8988T (cell line): Measurements from ENCODE around the gene B3GALT5.
"Not testable (repeated sequence)": the region's sequence is repeated elsewhere in the genome, so short reads cannot be mapped to it uniquely, and the experiment has no call there.

Source experiments
- DNase-seq: peaks from one replicate; pipeline ENCODE4 v3.0.0; 2011

Gene B3GALT5, protein sequence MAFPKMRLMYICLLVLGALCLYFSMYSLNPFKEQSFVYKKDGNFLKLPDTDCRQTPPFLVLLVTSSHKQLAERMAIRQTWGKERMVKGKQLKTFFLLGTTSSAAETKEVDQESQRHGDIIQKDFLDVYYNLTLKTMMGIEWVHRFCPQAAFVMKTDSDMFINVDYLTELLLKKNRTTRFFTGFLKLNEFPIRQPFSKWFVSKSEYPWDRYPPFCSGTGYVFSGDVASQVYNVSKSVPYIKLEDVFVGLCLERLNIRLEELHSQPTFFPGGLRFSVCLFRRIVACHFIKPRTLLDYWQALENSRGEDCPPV

DNA sequence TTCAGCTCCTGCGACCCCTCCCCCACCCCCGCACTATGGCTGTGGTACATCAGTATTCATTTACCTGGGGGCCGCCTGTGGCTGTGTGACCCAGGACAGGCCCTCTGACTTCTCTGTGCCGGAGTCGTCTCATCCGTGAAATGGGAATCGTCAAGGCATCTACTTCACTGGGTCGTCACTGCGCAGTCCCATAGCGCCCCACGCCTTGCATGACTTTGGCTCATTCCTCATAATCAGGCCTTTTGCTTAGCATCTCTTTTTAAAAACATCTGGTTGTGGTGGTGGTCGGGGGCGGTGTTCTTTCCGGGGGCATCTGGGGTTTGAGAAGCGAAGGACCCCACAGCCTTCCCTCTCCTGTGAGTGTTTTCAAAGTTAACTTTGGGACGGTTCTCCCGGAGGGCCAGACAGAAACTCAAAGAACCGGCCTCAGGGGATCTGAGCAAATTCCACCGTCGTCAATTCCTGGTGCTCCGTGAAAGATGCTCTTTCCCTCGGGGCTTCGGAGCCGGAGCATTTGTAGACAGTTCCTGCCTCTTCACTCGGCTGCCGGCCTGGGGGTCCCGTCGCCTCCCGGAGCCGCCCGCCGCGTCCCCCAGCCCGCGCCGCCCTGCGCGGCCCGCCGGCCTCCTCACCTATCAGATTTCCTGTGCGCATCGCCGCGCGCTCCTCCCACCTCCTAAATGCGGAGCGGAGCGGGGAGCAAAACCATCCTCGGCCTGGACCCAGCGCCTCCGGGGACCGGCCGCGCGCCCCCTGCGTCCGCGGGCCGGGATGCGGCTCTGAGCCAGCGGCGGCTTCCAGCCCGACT is at the start of gene B3GALT5:
Gene B3GALT5, plus strand, starts transcription at position 708 of the 808 bp plus-strand sequence. CDS start 47,620 bp downstream, outside the sequence.
- peak; percentile 46 for DNase-seq

DNA sequence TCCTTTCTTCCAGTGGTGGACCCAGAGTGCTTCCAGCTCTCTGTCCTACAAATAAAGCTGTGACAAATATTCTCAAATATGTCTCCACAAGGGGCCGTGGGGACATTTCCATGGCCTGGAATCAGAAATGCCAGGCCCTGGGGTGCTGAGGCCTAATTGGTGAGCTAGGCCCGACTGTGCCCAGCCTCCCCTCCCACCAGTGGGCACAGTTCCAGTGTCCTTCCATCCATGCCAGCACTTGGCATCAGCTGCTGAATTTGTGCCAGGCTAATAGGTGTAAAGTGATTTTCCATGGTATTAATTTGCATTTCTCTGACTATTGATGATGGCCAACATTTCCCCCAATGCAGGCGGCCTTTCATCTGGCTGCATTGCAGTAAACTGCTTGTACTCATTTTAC is 48.5 kb upstream of the B3GALT5 start:
- DNase-seq = no peak

DNA sequence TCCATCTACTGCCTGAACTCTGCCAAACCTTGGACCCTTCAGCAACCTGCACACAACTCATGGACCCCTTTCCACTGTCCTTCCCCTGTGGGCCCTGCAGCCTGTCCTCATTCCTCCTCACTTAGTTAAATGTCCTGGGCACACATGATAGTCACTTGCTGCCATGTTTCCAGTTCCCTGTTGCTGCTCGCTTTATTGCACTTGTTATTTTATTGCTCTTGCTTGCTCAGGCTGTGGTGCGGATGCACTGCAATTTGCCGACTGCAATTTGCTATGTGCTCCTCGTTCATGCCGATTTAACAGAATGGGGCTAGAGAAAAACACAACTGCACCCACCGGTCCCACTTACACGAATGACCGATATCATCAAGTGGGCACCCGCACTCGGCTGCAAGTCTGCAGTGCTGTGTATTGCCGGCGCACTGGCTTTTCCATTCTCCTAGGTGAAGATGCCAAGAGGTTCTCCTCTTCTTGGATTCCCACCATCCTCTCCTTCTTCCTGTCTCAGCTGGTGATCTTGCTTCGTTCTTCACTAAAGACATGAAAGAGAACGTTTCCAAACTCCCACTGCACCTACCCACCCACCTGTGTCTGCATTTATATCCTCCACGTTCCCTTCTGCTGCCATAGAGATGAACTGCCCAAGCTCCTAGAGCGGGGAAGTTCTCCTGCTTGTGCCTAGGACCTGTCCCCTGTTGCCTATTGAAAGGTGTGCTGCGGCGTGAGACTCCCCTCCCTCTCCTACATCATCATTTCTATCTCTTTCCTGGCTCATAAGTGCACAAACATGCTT is 45.4 kb upstream of the B3GALT5 start:
- no peak for DNase-seq

DNA sequence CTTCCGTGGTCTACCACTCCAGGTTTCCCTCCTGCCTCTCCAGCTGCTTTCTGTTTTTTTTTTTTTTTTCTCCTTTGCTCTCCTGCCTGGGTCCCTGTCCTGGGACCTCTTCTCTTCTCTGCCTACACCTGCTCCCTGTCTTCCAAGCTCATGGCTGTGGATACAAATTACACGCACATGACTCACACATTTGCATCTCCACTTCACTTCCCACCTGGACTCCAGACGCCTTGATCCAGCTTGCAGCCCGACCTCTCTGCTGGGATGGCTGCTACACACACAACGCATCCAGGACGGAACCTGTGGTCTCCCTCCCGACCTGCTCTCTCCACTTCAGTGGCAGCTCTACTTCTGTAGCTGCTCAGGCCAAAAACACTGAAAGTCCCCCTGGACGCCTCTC is 44.4 kb upstream of the B3GALT5 start:
- no peak for DNase-seq

DNA sequence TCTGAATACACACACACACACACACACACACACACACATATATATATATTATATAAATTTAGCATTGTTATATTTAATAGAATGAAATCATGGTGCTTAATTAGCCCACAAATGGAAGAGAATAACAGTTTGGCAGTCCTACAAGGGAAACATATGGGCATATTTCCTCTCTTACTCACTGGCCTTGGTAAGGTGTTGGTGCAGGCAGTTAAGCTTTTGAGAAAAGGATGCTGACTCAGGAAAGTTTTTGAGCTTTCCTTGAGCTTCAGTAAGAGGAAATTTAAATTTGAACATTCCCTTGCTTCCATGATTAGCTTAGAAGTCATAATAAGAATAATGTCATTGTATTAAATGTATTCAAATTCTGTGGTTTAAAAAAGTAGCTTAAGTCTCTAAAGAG is 37.0 kb upstream of the B3GALT5 start:
- DNase-seq = no peak

DNA sequence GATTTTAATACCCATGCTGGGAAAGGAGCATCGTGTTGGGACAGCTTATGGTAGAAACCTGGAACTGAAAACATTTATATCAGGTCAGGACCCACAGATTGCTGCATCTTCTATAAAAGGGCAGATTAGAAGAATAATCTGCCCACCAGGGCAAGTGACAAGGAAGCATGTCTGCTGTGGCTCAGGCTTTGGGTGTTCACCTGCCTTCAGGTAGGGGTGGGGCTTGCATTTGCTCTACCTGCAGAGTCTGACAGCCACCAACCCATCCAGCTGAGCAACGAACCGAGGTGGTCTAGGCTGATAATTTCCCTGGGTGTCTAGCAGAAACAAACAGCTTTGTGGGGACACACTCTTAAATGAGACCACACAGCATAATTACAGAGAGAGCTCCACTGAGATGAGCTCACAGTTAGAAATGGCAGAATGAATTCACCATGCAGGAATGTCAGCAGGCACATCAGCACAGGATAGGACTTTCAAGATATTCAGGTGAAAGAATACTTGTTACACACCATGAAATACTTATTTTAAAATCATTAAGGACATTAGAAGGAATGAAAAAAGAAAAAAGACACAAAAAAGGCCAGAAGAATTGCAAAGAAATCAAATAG is 36.1 kb upstream of the B3GALT5 start:
- DNase-seq = no peak

DNA sequence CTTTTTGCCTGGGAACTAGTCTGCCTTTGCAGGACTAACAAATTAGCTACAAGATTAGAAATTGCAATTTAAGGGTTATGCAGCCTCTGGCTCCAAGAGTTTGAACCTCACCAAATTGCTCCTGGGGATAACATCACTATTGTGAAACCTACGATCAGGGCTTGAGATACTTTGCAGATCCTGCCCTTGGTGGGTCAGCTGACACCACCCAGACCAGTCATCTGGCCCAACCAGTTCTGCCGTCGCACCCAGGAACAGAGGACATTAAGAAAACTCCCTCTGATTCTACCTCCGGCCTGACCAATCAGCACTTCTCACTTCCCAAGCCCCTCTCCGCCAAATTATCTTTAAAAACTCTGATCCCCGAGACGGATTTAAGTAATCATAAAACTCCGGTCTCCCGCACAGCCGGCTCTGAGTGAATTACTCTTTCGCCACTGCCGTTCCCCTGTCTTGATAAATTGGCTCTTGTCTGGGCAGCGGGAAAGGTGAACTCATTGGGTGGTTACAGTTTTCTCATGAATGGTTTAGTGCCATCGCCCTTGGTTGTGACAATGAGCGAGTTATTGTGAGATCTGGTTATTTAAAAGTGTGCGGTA is 32.9 kb upstream of the B3GALT5 start:
- no peak for DNase-seq

DNA sequence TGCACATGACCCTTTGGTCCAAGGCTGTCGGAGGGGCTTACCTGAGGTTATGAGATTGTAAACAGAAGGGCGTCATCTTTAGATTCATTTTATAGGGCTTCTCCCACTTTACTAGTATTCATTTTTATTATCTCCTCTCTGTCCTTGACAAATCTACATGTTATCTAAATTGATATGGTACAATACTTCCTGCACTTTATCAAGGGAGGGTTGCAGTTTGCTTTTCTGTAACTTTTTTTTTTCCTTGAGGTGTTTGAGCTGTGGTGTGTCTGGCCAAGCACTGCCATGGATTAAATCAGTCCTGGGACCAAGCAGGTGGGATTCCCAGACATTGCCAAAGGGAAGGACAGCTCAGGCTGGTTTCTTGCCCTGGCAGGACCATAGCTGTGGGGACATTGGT is 32.0 kb upstream of the B3GALT5 start:
- DNase-seq = no peak

DNA sequence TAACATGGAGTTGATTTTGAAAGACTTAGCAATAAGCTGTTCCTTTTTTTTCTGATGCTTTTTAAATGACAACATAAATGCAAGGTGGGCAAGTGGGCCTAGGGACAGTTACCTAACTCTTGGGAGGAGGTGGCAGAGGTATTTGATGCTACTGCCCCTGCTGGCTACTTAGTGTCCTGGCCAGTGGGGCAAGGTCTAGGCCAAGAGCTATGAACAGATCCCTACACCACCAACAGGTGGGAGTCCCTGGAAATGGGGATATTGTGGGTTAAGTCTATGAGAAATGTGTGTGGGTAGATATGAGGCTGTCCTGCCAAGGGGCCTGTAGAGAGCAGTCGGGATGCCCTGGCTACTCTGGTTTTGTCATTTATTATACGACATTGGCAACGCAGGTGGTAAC is 31.3 kb upstream of the B3GALT5 start:
- no peak for DNase-seq

DNA sequence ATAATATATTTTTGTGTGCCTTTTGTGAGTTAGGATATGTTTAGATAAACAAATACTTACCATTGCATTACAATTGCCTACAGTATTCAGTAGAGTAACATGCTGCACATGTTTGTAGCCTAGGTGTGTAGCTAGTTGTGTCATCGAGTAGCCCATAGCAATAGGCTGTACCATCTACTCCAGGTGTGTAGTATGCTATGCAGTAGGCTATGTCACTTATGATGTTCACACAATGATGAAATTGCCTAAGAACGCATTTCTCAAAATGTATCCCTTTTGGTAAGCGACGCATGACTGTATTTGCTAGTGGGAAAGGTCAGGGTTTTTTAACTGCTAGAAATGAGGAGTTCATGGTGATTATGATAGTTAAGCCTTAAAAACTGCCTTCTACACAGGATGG is 30.0 kb upstream of the B3GALT5 start:
- DNase-seq = no peak

DNA sequence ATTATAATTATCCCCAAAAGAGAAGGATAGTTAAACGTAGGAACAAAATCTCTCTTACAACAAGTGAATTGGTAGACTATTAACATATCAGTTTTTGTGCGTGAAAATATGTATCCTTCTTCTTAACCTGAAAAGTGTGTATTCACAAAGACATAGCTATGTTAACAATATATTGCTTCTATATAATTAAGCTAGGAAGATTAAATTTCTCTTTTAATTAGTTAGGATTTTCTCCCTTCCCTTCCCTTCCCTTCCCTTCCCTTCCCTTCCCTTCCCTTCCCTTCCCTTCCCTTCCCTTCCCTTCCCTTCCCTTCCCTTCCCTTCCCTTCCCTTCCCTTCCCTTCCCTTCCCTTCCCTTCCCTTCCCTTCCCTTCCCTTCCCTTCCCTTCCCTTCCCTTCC is 29.2 kb upstream of the B3GALT5 start:
- DNase-seq = not testable (repeated sequence)

DNA sequence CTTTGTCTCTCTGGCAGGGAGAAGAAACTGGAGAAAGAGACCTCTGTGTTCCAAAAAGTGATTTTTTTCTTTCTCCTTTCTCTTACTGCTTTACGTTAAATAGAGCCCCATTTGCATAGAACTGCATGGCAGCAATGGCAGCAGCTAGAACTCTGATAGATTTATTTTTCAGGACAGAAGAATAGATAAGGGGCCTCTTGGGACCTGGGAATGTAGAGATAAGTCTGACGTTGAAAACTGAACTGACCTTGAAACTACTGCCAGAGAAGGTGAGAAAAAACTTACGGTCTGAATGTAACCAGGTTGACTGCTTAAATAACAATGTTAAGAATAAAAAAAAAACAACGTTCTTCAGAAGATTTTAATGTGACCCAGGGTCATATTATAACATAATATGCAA is 25.4 kb upstream of the B3GALT5 start:
- no peak for DNase-seq

DNA sequence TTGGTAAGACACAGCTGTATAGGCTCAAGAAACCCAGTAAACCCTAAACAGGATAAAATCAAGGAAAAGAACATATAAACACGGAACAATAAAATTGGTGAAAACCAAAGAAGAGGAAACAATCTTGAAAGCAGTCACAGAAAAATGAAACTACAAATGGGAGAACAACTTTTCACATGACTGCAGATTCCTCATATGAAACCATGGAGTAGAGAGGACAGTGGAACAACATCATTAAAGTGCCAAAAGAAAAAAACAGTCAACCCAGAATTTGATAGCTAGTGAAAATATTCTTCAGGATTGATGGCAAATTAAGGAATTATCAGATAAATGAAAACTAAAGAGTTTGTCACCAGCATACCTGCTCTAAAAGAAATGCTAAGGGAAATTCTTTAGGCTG is 23.9 kb upstream of the B3GALT5 start:
- no peak for DNase-seq

DNA sequence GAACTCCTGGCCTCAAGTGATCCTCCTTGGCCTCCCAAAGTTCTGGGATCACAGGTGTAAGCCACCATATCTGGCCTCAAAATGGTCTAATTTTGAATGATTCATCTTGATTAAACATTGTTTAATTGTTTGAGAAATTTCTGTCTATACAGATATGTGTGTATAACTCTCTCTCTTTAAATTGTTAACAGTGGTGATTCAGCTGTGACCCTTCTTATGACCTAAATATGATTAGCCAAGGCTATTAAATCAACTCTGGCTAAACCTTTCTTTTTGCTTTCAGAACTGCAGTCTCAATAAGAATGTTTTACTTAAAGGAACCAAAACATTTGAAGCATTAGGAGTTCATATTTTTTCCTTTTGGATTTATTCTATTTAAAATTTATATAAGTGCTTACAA is 19.2 kb upstream of the B3GALT5 start:
- no peak for DNase-seq

DNA sequence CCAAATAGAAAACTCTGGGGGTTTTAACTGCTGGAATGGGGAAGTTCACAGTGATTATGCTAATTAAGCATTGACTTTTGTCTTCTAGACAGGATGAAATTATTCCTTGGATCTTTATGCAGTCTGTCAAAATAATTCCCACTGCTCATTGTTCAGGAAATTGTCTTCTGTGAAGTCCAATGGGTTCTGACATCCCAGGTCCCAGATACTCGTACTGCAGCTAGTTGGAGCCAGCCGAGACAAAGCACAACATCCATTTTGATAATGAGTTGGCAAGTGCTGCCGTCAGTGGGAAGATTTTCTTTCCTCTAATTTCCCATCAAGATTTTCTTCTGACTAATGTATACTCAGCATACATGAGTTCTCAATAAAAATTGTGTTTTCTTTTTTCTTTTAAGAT is 17.3 kb upstream of the B3GALT5 start:
- DNase-seq = no peak

DNA sequence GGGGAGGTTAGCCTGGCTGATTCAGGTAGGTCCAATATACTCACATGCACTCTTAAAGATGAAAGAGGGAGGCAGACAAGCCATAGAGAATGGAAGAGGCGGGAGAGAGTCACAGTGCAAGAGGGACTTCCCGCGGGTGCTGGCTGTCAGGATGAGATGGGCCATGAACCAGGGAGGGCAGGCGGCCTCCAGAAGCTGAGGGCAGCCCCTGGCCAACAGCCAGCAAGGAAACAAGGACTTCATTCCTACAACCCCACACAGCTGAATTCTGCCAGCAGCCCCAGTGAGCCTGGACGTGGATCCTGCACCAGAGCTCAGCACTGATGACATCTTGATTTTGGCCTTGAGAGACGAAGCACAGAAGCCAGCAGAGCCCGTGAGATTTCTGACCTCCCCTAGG is 15.1 kb upstream of the B3GALT5 start:
- DNase-seq = no peak

DNA sequence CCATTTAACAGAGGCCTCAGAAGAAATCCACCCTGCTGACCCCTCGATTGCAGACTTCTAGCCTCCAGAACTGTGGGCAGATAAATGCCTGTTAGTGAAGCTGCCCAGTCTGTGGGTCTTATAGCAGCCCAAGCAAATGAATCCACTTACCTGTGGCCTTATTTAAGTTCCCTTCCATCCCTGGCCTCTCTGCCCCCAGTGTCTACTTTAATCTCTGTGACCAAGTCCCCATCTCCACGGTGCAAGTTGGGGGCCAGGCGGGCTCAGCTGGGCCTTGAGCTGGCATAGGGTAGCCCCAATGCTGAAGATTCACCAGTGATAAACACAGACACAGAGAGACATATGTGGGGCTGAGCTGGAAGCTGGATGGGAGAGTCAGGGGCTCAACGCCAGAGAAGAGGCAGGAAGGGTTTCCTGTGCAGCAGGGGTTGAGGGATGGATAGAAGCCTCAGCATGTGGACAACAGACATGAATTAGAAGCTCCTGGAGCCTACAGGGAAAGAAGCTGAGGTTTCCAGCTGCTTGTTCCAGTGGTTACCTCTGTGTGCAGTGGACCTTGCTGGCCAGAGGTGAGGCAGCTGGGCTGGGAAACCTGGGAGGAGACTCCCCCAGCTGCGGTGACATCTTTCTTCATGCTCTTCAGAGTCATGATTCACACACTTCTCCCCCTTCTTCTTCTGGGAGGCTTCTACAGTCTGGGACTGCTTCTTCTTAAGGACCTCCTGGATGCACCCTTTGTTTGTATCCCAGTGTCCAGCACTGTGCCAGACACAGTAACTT is 13.4 kb upstream of the B3GALT5 start:
- no peak for DNase-seq

DNA sequence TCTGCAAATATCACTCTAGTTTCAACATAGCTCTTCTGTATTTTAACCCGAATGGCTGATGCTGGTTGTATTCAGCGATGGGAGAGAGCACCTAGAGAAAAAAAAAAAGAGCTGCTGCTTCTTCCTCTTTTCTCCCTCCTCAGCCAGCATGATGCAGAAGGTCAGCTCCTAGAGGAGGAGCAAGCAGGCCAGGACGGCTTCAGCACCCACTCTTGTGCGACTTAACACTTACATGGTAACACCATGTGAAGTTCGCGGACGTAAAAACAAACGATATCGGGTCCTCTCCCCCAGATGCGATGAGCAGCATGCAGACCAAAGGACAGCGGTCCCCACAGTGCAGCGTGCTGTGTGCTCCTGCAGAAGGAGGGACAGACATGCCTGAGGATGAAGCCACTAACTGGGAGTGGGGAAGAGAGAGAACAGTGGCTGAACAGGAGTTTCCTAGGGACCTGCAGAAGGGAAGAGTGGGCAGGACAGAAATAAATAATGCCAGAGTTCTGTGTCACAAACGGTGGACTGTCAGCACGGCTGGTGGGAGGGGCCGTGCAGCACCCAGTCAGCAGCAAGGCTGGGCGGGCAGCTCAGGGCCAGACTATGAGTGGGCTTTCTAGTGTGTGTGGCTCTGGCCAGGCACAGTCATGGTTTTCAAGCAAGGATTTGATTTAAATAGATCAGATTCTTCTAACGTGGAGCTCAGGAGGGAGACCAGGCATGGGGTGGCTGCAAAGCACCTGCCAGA is 11.4 kb upstream of the B3GALT5 start:
- no peak for DNase-seq

DNA sequence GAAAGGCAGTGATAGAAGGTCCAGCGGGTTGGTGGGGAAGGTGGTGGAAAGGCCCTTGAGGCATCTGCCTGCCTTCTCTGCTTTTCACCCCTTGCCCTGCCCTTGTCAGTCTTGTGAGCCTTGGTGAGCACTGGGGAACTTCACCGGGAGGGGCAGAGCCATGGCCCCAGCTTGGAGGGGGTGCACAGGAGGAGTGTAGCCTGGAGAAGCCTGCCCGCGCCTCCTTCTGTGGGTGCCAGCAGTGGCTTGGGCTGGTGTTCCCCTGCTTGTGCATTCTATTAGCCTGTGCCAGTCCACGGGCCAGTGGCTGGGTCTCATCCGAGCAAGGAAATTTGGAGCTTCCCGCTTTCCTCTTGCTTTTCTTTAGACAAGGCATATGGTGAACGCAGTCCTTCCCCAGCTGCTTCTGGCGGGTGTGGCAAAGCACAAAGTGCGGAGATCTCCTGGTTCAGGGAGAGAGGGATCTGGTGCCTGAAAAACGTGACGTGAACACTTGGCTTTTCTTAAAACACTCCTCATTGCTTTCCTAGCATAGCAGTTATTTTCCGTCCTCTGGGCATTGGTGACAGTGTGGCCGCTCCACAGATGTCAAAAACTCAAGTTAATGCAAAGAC is 10.6 kb upstream of the B3GALT5 start:
- no peak for DNase-seq

DNA sequence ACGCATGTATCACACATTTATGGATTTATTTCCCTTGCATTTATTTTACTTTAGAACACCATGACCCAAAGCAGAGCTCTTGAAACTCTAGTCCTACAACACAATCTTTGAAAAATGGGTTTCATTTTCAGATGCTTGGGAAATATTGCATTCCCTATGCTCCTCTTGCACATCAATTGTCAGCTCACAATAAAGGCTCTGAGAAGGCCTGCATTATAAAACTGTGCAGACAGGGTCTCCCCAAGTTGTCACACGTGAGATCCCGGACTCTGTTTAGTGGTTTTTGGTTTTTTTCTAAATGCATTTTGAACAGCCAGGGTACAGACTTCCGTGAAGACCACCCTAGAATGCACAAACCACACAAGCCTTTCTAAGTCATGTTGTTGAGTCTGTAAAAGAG is 9.9 kb upstream of the B3GALT5 start:
- DNase-seq = no peak

DNA sequence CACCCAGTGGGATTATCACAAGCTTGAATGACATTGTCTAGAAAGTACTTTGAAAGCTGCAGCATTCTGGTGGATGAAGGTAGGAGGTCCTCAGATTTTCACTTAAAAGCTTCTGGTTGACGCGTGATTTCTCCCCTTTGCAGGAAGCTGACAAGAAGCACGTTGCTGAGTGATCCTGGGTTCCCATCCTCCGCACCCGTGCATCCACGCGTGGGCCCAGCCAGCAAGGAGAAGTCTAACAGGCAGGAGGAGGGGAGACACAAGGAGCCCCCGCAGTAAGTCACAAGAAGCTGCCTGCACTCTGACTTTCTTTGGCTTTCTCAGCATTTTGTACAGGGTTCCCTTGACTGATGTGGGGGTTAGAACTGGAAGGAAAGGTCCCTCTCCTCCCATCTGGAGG is 7.8 kb upstream of the B3GALT5 start:
- DNase-seq = no peak
